HG03064 (cell line): Measurements from ENCODE around the gene ARMH3.
"Not testable (repeated sequence)": the region's sequence is repeated elsewhere in the genome, so short reads cannot be mapped to it uniquely, and the experiment has no call there.

Source experiments
- ATAC-seq: cut with Tn5 transposase; IDR thresholded peaks from one replicate; pipeline ENCODE4 v1.9.1; 2021; ENCODE audit warnings: low read depth; ENCODE audit not compliant: unreplicated experiment

The ARMH3 gene

DNA sequence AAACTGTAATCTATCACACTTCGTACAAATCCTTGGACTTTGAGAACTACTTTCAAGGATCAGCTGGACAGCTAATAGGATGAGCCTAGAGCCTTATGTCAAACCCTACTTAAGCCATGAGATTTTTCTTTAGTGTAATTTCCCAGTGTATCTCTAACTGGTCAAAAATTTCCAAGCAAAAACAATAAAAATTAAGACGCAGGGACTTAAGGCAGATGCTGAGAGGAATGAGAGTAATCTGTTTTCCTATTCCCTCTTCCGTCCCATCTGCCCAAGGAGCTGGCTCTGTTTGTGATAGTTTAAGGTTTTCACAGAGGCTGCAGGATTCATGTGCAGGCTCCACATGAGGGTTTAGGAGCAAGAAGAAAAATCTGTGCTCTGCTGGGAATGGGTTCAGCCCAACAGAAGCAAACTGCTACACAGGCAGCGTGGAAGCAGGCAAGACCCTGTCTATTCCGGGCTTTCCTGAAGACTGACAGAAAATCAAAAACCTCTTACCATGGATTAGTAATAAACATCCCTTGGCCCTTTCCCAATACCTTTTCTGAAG lies 62.2 kb downstream of the ARMH3 start:
- no peak for ATAC-seq

DNA sequence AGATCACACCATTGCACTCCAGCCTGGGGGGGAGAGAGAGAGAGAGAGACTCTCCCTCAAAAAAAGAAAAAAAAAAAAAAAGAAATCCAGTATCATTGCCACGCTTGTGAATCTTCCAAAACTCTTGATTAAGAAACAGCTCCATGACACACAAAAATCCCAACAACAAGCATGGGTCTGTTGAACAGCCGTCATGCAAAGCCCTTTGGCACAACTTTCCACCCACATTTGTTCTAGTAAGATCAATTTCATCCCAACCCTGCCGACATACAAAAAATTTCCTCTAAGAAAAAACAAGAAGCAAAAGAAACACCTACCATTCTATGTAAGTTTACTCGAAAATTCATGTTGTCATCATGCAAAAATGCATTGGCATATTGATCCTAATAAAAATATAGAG lies 62.8 kb downstream of the ARMH3 start:
- ATAC-seq, result no peak

GRCh38 chr10:101987136-101987535 lies 68.8 kb downstream of the ARMH3 start:
- no peak for ATAC-seq

- ATAC-seq, result no peak
Observed at GRCh38 chr10:101986624-101986971, 69.4 kb downstream of the ARMH3 start.

- ATAC-seq, result not testable (repeated sequence)
Observed at GRCh38 chr10:101980677-101981076, 75.3 kb downstream of the ARMH3 start.

- no peak for ATAC-seq
Observed at GRCh38 chr10:101974091-101974971, 81.6 kb downstream of the ARMH3 start.

- ATAC-seq, result no peak
Observed at GRCh38 chr10:101972761-101973160, 83.2 kb downstream of the ARMH3 start.

GRCh38 chr10:101969412-101969922 lies 86.5 kb downstream of the ARMH3 start:
- no peak for ATAC-seq

DNA sequence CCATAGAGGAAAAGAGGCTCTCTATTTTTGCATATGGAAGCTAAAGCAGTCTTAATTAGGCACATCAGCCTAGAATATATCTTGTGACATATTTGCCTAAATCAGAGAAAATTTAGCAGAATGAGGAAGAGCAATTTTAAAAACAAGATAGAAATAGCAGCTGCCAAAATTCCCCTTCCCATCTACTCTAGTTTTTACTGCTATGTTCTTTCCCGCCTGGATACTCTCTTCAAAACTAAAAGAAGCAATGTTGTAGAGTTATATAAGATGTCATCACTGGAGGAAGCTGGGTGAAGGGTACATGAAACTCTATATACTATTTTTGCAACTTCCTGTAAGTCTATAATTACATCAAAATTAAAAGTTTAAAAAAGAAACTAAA lies 87.0 kb downstream of the ARMH3 start:
- ATAC-seq, result no peak

GRCh38 chr10:101968286-101968939 lies 87.6 kb downstream of the ARMH3 start:
- ATAC-seq, result no peak

DNA sequence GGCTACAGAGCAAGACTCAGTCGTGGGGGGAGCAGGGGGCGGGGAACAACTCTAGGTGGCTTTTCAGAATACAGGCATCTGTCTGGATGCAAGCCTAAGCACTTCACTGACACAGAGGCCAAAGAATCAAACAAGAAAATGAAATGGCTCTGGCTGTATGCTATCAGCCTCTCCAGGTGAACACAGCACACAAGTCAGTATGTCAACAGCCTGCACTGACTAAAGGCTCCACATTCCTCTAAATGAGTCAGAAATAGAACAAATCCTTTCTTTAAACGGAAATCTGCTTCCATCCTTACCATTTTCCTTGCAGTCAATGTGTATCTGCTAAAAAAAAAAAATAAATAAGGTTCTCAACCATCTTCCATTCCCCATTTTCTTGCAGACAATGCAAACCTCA lies 88.3 kb downstream of the ARMH3 start:
- ATAC-seq, result no peak

- no peak for ATAC-seq
Observed at GRCh38 chr10:101967119-101967518, 88.9 kb downstream of the ARMH3 start.

DNA sequence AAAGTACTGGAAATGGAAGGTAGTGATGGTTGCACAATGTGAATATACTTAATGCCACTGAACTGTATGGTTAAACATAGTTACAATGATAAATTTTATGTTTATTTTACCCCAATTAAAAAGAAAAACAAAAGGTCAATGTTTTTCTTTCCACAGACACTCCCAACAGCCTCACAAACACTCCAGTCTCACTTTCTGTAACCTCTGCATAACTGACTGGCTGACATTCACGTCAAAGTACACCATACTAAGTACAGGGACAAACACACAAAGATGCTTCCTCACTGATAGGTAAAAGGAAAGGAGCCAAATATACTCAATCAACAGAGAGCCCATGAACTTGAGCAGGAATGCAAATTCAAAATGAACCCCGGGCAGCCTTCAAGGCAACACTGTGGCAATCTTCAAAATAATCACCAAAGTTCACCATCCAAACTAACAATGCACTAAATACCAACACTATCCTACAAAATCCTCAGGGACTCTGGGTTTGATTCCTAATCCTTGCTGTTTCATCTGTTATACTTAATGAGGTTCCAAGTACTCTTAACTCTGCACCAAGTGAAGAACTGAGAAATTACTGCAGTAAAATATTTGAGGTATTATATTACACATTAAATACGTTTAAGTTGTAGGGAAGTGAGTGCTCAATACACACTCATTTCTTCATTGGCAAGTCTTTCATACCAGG lies 90.8 kb downstream of the ARMH3 start:
- ATAC-seq, result no peak

DNA sequence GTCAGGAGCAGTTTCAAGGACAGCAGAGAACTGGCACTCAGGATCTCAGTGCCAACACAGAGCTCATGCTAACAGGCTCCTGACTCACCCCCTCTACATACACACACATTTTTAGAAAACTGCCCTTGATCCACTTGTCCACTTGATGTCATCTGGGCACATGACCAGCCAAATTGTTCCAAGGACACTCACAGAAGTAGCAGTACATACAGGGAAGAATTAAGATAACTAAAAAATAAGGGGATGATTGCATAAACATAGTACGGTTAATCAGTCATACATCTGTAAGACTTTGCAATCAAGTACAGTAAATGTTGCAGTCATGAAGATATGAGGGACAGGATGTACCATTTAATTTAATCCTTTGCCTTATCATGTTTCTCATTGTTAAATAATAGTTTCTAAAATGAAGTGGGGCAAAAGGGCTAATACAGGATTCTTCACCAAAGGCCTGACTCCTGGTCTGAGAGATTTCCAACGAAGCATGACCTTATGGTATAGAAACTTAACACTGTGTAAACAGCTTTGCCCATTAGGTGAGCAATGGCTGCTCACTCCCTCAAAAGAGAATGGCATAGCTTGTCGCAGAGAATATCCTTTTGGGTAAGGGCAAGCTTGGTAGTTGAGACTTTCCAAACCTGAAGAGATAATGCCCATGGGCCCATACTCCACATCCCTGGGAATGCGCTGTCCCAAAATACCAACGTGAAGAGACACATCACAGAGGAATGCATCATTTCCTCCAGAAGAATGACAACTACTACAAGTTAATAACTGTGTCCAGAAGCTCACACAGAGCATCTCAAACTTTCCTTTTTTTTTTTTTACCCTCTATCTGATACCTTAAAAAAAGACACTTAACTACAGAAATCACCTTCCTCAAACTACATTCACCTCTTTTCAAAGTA lies 94.1 kb downstream of the ARMH3 start:
- ATAC-seq, result no peak

DNA sequence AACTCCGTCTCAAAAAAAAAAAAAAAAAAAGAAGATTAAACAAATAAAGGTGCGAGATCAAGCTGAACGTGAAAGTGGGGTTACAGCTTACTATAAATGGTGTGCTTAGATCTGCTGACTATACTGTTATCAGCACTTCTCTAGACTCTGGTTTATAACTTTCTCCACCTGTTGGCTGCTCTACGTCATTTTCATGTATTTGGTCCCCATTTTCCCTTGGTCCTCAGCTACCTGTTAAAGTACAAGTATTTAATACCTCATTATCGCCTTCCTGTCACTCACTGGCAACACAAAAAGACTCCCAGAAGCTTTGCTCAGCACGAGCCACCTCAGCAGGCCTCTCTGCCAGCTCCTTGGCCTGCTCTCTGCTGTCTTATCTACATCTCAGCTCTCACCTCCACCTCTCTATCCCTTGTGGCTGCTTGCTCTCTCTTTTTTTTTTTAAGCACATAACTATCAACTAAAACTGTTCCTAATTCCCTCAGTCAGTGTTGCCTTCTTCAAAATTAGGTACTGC lies 95.0 kb downstream of the ARMH3 start:
- no peak for ATAC-seq

- no peak for ATAC-seq
Observed at GRCh38 chr10:101959346-101959916, 96.5 kb downstream of the ARMH3 start.

DNA sequence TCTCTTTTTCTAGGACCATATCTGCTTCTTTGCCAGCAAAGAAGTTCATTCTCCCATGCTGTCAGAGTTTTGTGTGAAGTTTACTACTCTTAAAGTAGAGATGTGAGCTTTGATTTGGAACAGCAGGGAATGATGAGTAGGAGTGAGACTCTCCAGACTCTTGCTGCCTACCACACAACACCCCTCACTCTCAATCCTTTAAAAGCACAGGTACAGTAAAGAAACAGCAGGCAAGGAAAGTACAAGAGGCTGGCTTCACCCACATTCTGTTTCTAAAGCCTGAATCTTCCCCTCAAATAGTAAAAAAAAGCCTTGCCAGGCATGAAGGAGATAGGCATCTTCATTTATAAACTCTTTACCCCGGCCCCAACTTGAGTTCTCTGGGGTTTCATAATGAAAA lies 97.3 kb downstream of the ARMH3 start:
- no peak for ATAC-seq

DNA sequence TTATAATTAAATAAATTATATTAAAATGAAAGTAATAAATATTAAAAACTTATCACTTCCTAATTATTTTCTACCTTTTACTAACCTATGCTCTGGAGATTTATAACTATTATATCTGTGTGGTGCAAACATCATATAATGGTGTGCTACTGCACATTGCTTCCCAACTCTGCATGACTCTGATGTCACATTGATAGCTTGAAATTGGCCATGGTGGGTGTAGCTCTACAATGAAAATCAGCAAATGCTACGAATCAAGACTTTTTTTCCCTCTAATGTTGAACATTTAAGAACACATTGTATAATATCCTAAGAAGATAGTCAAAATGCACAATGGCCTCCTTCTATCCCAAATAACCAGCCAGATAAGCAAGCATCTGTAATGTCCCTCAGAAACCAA lies 99.1 kb downstream of the ARMH3 start:
- ATAC-seq, result no peak

DNA sequence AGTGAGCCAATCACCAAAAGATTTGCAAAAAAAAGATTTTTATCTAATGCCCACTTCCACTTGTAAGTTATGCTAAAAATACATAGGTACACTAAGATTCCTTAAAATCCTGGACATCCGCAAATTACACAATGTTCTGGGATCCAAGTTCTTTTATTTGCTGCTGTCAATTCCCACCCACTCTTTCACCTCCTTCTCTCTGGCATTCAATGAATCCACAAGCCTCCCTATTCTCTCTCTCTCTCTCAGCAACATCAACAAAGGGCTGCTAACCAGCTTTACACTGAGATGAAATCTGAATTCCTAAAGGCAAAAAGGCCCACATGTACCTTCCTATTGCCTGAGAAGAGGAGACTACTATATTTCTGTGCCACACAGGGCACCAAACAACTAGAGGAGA lies 99.9 kb downstream of the ARMH3 start:
- ATAC-seq, result no peak

- ATAC-seq, result no peak
Observed at GRCh38 chr10:101952191-101952590, 103.8 kb downstream of the ARMH3 start.
